ENCODE data around the gene MEIS3. TPM values are rescaled to one million over a fixed set of nuclear protein-coding genes. Genes with fewer than 3 reads are reported as not detected.

Gene MEIS3
- total and polyA plus RNA-seq, 2 donors from 2014 or later = 3.8 to 7.6 TPM

DNA sequence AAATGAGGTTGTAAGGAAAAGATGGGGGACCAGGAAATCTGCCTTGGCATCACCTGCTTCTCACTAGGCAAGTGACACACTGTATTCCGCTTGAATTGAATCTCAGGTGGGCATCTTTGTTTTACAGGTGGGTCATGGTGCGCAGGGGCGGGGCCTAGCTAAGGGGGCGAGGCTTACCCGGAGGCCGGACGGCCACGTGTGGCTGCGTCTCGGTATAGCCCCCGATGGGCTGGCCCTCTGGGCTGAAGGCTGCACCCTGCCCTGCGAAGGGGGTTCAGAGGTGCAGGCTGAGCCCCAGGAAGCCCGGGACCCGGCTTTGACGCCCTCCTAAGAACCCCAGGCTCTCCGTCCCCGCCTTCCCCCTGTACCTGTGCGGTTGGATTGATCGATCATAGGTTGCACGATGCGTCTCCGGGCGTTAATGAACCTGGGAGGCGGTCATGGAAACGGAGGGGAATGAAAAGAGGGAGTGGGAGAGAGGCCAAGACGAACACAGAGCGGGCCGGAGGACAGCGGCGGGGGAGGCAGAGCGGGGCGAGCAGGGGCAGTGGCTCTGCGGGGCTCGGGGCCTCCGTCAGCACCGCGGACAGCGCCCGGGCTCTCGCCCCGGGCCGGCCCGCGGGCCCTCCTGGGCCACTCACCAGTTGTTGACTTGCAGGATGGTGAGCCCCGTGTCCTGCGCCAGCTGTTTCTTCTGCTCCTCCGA, 12.5 kb downstream of the MEIS3 start:
- Histone ChIP-seq H3K4me3 (ENCODE audit: low read length in 3 of 3) (no peak overlapping the region), H3K27me3 (ENCODE audit: control insufficient read depth, insufficient read depth, low read length) (no peaks in the 10 kb centered on the region), H3K36me3 (ENCODE audit: control insufficient read depth in 2 of 3, insufficient read depth in 3 of 3, low read length in 3 of 3) (no peaks in the 10 kb centered on the region), H3K27ac (ENCODE audit: low read depth in 2 of 2, low read length in 2 of 2) (no peak overlapping the region), H3K9ac (ENCODE audit: low read length in 3 of 3) (no peak overlapping the region), H3K9me3 (ENCODE audit: control insufficient read depth in 2 of 3, insufficient read depth in 1 of 3, low read length in 3 of 3) (no peaks in the 10 kb centered on the region), H3K4me1 (ENCODE audit: control insufficient read depth in 2 of 3, insufficient read depth in 2 of 3, low read depth in 1 of 3, low read length in 3 of 3) (no peaks in the 10 kb centered on the region)
- intact Hi-C loops (cut with DNase I) = no loop called here
- DNase-seq (peak in 4 of 5 donors; percentile 64 to 74 (median 66)), FAIRE-seq (no peak)
- TF ChIP-seq, protein P1, sequence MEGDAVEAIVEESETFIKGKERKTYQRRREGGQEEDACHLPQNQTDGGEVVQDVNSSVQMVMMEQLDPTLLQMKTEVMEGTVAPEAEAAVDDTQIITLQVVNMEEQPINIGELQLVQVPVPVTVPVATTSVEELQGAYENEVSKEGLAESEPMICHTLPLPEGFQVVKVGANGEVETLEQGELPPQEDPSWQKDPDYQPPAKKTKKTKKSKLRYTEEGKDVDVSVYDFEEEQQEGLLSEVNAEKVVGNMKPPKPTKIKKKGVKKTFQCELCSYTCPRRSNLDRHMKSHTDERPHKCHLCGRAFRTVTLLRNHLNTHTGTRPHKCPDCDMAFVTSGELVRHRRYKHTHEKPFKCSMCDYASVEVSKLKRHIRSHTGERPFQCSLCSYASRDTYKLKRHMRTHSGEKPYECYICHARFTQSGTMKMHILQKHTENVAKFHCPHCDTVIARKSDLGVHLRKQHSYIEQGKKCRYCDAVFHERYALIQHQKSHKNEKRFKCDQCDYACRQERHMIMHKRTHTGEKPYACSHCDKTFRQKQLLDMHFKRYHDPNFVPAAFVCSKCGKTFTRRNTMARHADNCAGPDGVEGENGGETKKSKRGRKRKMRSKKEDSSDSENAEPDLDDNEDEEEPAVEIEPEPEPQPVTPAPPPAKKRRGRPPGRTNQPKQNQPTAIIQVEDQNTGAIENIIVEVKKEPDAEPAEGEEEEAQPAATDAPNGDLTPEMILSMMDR (IDR thresholded peaks at IDR 0.05; ENCODE audit: borderline replicate concordance, extremely low read depth, insufficient read depth) = no peak

DNA sequence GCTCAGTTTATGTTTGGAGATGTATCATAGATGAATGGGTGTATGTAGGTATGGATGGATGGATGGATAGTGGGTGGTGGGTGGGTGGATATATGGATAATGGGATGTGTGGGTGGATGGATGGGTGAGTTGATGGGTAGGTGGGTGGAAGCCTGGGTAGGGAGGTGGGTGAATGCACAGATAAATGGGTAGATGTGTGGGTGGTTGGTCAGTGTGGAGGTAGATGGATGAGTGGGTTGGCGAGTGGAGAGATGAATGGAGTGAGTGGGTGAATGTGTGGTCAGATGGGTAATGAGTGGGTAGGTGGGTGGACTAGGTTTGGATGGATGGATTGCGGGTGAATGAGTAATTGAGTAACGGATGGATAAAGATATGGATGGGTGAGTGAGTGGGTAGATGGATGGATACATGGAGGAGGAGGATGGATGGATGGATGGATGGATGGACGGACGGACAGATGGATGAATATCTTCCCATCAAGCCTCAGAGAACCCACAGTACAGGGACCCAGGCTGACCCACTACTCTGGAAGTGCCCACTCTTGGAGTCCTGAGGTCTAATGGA, 13.4 kb downstream of the MEIS3 start:
- no peak for DNase-seq
- no peak overlapping the region for H3K4me3 ChIP-seq (ENCODE audit: low read length in 3 of 3)
- FAIRE-seq = no peak
- TF ChIP-seq, protein P1 (IDR thresholded peaks at IDR 0.05; ENCODE audit: borderline replicate concordance, extremely low read depth, insufficient read depth) = no peak
- H3K9ac ChIP-seq (ENCODE audit: low read length in 3 of 3) = no peak overlapping the region
- H3K36me3 ChIP-seq (ENCODE audit: control insufficient read depth in 2 of 3, insufficient read depth in 3 of 3, low read length in 3 of 3) = no peaks in the 10 kb centered on the region
- H3K9me3 ChIP-seq (ENCODE audit: control insufficient read depth in 2 of 3, insufficient read depth in 1 of 3, low read length in 3 of 3) = no peaks in the 10 kb centered on the region
- intact Hi-C loops (cut with DNase I) = no loop called here
- H3K27me3 ChIP-seq (ENCODE audit: control insufficient read depth, insufficient read depth, low read length) = no peaks in the 10 kb centered on the region
- H3K4me1 ChIP-seq (ENCODE audit: control insufficient read depth in 2 of 3, insufficient read depth in 2 of 3, low read depth in 1 of 3, low read length in 3 of 3) = no peaks in the 10 kb centered on the region
- no peak overlapping the region for H3K27ac ChIP-seq (ENCODE audit: low read depth in 2 of 2, low read length in 2 of 2)

DNA sequence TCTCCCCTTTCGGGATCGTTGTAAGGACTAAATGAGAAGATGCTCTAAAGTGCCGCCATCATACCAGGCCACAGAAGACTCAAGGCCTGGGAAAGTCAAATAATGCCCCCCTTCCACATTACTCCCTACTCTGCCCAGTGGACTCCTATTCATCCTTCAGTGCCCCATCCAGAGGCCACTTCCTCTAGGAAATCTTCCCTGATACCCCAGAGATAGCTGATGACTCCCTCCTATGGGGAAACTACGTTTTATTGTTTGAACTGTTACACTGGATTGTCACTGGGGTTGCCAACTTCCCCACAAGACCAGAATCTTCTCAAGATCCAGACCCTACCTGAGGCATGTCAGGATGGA, 14.2 kb downstream of the MEIS3 start:
- Histone ChIP-seq H3K27ac (ENCODE audit: low read depth in 2 of 2, low read length in 2 of 2) (no peak overlapping the region), H3K4me1 (ENCODE audit: control insufficient read depth in 2 of 3, insufficient read depth in 2 of 3, low read depth in 1 of 3, low read length in 3 of 3) (no peaks in the 10 kb centered on the region), H3K9me3 (ENCODE audit: control insufficient read depth in 2 of 3, insufficient read depth in 1 of 3, low read length in 3 of 3) (no peaks in the 10 kb centered on the region), H3K9ac (ENCODE audit: low read length in 3 of 3) (no peak overlapping the region), H3K4me3 (ENCODE audit: low read length in 3 of 3) (no peak overlapping the region), H3K27me3 (ENCODE audit: control insufficient read depth, insufficient read depth, low read length) (no peaks in the 10 kb centered on the region), H3K36me3 (ENCODE audit: control insufficient read depth in 2 of 3, insufficient read depth in 3 of 3, low read length in 3 of 3) (no peaks in the 10 kb centered on the region)
- FAIRE-seq (no peak), DNase-seq (no peak)
- intact Hi-C loops (cut with DNase I) = no loop called here
- TF ChIP-seq, protein P1 (IDR thresholded peaks at IDR 0.05; ENCODE audit: borderline replicate concordance, extremely low read depth, insufficient read depth) = no peak
